Activated CD4-positive, alpha-beta T cell treated with anti-CD3 and anti-CD28 coated beads, Interleukin-2, Interleukin-6, amounts not matched to agents 100 ng/mL and 50 ng/mL, durations not matched to agents 16 hours and 8 hours (primary cell): Measurements from ENCODE around the gene SPANXN5.
"Not testable (repeated sequence)": the region's sequence is repeated elsewhere in the genome, so short reads cannot be mapped to it uniquely, and the experiment has no call there.

Experiments used
- DNase-seq: peaks from one replicate; pipeline ENCODE4 v3.0.0-alpha.2; 2020

Gene SPANXN5

GRCh38 chrX:52797327-52797726 is at the start of gene SPANXN5:
TSS of gene SPANXN5 (minus strand) at chrX:52797427. CDS start at chrX:52797348, 79 bp downstream.
- not testable (repeated sequence) for DNase-seq

GRCh38 chrX:52843619-52844018 is 46.4 kb upstream of the SPANXN5 start:
- DNase-seq = not testable (repeated sequence)

DNA sequence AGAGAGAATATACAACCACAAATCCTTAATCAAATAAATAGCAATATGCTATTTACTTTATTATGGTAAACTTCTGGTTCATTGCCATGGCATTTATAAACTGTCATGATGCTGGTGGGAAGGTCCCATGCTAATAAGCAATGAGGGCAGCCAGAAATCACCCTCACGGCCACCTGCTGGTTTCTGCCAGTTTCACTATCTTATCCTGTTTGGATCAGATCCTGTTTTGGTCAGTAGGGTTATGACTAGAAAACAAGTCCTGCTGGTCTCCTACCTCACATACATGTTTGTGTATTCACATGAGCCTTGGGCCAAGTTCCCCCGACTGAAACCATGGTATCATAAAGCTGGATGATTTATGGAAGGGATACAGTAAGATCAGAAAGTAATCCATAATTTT is 41.9 kb upstream of the SPANXN5 start:
- no peak for DNase-seq

DNA sequence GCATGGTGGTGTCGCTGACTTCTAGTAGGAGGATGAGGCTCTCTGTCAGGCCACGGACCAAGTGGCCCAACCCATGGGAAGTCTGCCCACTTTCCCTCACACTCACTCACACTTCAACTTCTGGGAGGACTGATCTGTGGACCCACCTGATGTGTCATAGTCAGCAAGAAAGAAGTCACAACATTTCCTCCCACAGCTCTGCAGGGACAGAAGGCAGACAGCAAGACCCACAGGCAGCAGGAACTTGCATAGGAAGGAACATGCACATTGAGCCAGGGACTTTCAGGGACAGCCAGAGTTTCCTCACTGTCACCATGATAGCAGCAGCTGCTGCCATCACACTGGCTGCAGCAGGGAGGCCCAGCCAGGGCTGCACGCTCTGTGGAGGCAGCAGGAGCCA is 33.3 kb upstream of the SPANXN5 start:
- no peak for DNase-seq

DNA sequence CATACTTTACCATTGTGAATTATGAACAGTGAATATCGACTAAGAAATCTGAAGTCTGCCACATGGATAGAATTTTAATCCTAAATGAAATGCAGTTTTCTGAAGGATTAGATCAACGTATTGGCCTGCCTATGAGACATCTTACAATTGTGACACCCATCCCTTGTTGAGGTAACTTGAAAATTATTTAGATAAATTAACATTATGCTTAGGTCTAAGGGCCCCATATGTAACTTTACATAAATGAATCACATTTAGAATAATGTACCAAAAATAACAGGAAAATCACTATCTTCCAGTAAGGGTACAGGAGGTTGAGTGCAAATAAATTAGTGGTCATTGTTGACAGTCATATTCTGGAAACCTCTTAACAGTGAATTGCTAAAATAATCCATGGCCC is 27.4 kb upstream of the SPANXN5 start:
- no peak for DNase-seq

DNA sequence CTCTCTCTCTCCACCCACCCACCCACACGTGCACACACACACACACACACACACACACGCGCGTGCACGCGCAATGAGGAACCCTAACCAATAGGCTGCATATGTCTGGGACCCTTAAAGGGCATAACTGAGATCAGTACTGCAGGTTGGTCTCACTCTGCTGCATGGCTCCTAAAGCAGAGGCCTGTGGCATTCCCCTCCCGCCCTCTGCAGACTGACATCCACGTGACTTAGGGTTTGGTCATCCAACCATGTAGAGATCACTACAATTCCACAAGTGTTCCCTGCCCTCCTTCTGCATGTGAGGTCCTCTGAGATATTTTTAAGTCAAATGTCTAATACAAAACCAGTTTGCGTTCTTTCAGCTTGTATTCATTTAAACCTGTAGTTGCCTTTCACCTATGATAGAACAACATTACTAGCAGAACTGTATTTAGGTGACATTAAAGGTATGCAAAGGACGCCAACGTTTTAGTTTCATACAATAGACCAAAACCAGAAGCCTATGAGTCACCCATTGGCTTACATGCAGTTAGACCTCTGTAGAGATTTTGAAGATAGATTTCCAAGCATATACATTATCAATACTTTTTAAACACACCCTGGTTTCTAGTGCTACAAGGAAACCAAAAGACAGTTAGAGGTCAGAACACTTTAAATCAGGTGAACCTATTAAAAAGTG is 24.0 kb upstream of the SPANXN5 start:
- no peak for DNase-seq

- DNase-seq = no peak
These were observed 22.6 kb upstream of the SPANXN5 start for GRCh38 chrX:52819788-52820187.

DNA sequence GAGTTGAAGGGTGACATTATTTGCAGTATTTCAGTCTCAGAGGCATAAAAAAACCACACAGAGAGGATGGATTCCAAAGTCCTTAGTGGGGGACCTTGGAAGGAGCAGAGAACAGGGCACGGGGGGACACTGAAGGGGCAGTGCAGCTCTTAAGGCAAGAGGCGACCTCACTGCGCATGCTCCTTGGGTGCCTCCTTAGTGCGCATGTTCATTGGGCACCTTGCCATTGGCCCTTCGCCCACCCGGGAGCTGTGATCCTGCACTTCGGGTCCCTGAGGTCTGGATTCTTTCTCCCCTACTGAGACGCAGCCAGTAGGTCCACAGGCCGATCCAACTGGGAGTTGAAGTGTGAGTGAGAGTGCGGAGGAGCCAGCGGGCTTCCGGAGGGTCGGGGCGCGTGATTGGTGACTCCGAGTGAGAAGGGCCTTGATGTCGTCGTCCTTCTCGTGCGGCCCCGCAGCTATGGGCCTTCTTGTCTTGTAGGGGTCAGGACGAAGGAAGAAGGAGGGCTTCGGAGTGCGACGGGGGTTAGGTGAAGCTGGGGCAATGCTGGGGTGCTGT is 13.9 kb upstream of the SPANXN5 start, which contains the start of gene XAGE5:
Gene XAGE5, plus strand, starts transcription at position 223 of the 561 bp plus-strand sequence. CDS start 1,280 bp downstream, outside the sequence.
- no peak for DNase-seq

- DNase-seq = not testable (repeated sequence)
These were observed 7.6 kb upstream of the SPANXN5 start for GRCh38 chrX:52804876-52805275.

- not testable (repeated sequence) for DNase-seq
These were observed 23.7 kb downstream of the SPANXN5 start for GRCh38 chrX:52773504-52773903.

DNA sequence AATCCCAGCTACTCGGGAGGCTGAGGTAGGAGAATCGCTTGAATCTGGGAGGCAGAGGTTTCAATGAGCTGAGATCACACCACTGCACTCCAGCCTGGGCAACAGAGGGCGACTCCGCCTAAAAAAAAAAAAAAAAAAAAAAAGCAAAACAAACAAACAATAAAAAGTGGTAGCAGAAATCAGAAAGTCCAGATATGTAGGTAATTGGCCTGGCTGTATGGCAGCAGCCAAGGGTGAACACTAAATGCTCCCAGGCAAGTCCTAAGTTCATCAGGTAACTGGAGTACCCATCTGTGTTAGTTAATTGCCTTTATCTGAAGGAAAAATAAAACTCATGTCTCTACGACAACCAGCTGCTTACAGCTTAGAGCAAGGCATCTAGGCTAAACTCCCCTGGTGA is 31.2 kb downstream of the SPANXN5 start:
- not testable (repeated sequence) for DNase-seq

DNA sequence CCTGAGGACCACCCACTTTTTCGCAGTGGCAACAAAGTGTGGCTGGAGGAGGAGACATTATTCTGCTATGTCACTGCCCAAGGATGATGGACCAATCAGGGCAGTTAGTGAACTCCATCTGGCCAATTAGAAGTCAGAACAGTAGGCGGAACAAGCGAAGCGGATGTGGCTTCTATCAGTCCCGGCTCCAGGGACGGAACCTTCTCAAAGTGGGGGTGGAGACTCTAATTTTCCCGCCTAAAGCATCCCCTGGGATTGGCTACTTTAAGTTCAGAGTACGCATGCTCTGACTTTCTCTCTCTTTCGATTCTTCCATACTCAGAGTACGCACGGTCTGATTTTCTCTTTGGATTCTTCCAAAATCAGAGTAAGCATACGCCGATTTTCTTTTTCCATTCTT is 46.3 kb downstream of the SPANXN5 start, which contains the start of gene SSX2B:
Gene SSX2B, plus strand, starts transcription at position 301 of the 400 bp plus-strand sequence. CDS start 1,429 bp downstream, outside the sequence.
- not testable (repeated sequence) for DNase-seq
